GM12874 (cell line): ENCODE data around the gene PPARA.

Experiments used
- CTCF ChIP-seq: IDR thresholded peaks from 2 replicates; pipeline ENCODE4 v1.5.1; 2011; ENCODE audit warnings: low read depth, mild to moderate bottlenecking, control low read depth, low read length, moderate library complexity; ENCODE audit not compliant: insufficient read depth

The PPARA gene

DNA sequence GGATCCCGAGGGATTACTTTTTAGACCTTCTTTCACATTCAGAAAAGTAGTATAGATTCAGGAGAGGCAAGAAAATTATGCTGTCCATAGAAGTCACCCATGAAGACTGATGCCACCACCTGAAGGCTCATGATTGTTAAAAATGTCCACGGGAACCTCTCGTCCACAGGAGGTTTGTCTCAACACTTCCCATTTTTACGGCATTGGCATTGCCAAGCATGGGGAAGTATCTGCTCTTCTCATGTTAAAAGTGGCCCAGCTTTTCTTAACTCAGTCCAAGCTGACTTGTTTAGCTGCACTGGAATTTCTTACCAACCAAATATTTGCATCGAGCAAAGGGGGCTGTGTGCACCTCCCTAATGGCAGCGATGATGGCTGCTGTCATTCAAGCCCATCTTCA, 90.2 kb downstream of the PPARA start:
- no peak for TF ChIP-seq CTCF

GRCh38 chr22:46240907-46241306, 90.6 kb downstream of the PPARA start:
- no peak for TF ChIP-seq CTCF

DNA sequence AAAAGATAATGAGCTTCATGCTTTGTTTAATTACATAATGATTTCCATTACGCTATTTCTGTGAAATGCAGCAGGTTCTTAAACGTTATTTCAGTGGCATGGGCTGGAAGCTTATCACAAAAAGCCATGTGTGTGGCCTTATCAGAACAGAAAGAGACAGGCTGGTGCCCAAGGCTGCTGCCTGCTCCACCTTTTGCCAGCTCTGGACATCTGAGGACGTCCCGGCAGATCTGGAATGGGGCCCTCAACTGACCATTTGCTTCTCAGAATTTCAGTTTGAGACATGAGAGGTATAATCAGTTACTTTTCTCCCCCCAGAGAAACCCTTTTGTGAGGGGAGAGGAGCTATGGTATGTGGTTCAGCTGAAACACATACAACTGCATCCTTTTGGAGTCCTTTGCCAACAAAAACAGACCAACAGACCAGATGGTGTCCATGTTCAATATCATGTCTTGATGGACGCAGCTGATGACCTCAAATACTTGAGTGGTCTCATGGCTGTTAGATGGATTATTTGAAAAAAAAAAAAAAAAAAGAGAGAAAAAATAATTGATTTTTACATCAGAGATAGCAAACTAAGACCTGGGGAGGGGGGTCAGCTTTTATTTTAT, 91.2 kb downstream of the PPARA start:
- TF ChIP-seq CTCF = no peak

DNA sequence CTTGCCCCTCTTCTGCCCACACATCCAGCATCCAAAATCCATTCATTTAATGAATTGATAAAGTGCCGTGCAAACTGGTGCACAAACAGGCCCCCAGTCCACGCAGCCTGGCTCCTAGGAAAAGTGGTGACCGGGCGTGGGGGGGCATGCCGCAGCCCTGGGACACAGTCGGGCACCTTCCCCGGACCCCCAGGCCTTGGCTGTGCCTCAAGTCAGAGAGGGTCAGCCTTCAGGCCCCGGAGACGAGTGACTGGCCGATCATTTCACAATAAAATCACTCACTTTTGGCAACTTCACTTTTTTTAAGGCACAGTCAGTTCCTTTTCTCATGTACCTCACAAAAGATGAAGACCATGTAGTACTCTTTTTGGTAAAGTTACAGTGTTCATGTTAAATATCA, 91.8 kb downstream of the PPARA start:
- TF ChIP-seq CTCF = no peak

DNA sequence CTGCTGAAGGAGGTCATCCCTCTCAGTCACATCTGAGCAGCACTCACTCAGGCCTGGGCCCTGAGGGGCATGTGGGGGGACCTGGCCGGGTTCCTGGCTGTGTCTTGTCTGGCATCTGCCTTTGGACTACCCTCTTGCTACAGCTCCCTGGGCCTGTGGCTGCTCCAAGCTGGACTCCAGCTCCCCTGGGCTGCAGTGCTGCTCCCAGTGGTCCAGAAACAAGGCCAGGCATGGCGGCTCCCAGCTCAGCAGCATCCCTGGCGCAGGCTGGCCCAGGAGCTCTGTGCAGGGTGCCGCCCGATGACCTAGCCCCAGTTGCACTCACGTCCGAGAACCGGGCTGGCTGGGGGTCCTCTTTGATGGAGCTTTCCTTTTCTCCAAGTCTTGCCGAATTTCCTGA, 94.4 kb downstream of the PPARA start:
- no peak for TF ChIP-seq CTCF

DNA sequence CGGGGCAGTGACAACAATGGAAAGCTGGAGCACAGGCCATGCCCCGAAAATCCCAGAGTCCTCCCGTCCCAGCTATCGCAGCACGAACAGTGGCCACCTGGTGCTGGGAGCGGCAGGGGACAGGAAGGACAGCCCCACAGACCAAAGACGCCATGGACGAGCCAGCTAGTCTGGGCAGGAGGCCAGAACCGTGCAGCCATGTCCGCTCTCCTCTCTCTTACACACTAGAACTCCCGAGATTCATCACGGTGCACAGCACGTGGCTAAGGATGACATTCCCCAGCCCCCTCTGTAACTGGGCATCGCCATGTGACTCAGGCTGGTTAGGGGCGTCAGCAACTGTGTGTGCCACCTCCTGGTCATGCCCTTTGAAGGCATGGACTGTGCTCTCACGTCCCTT, 95.2 kb downstream of the PPARA start:
- no peak for TF ChIP-seq CTCF

GRCh38 chr22:46246178-46246577, 95.9 kb downstream of the PPARA start:
- TF ChIP-seq CTCF = no peak

DNA sequence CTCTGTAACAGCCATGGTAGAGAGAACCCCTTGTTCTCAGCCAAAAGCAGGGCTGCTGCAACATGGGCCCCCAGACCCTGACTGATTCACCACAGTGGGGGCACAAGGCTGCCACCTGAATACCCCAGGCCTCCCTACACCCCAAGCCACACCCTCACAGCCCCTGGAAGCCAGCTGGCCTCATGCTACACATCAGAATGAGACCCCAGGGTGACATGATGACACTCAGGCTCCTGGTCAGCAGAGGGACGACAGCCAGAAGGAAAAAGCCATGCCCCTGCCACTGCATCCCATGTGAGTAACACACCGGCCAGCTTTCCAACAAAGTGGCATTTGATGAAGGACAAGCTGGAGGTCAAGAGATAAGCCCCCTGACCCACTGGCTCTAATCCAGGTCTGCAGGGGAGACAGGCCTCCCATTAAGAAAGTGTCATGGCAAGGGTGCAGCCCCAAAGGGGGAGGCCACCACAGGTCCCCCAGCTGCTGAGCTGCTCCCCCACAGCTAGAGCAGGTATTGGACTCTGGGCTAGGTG, 97.2 kb downstream of the PPARA start:
- TF ChIP-seq CTCF = no peak
